B cell (primary cell): ENCODE measurements around the gene ARMH3. TPM values are rescaled to one million over a fixed set of nuclear protein-coding genes. Genes with fewer than 3 reads are reported as not detected.

Experiments
- ATAC-seq: fragments of 200-7000 bp; cut with Tn5 transposase; one replicate; pipeline ENCODE4 v1.10.0; 2021; ENCODE audit warnings: low read depth, mild to moderate bottlenecking, moderate number of reproducible peaks, moderate library complexity
- CTCF ChIA-PET: fragments of 350-600 bp; sonication (Branson Sonifier 250); formaldehyde crosslinking; loops from one replicate; lab custom pipeline; 2021; ENCODE audit warnings: antibody characterized with exemption, inconsistent platforms; lab: Charles Lee
- POLR2A ChIA-PET: fragments of 350-600 bp; sonication (Branson Sonifier 250); formaldehyde crosslinking; loops from one replicate; lab custom pipeline; 2021; ENCODE audit warnings: antibody characterized with exemption; lab: Charles Lee
- DNase-seq: peaks from one replicate; pipeline ENCODE4 v3.0.0; 2013
- H2AFZ ChIP-seq: 2 replicates; pipeline ENCODE4 v1.6.1; 2012; ENCODE audit warnings: mild to moderate bottlenecking, low read depth, low read length; ENCODE audit not compliant: insufficient read depth, poor library complexity, severe bottlenecking
- H3K27ac ChIP-seq, 2 donors: 1 replicate in 1 of 2; 2 replicates in 1 of 2; pipeline ENCODE4 v1.5.1; 2012 to 2013; ENCODE audit warnings: low read length in 2 of 2, mild to moderate bottlenecking in 2 of 2, moderate library complexity in 1 of 2
- H3K27me3 ChIP-seq, 4 experiments: fragments of 200-600 bp in 1 of 4; sonication (generic) in 1 of 4; replicated peaks in 1 of 4; 1 replicate in 2 of 4; 2 replicates in 2 of 4; pipeline versions ENCODE4 v1.6.1 to v1.7.0; 2013 to 2016; ENCODE audit warnings: low read length in 3 of 4, mild to moderate bottlenecking in 2 of 4, mixed read lengths in 1 of 4, moderate library complexity in 1 of 4; ENCODE audit not compliant: insufficient read depth in 4 of 4, control insufficient read depth in 3 of 4; ENCODE audit errors: control extremely low read depth in 1 of 4
- H3K36me3 ChIP-seq, 2 experiments: replicated peaks in 1 of 2; 1 replicate in 1 of 2; 2 replicates in 1 of 2; pipeline versions ENCODE4 v1.6.1 to v1.7.1; 2013; ENCODE audit warnings: low read length in 1 of 2; ENCODE audit not compliant: insufficient read depth in 2 of 2, control insufficient read depth in 1 of 2; ENCODE audit errors: control extremely low read depth in 1 of 2, extremely low read depth in 1 of 2
- H3K4me1 ChIP-seq, 2 donors: fragments of 200-600 bp in 1 of 2; sonication (generic) in 1 of 2; 1 replicate in 1 of 2; 2 replicates in 1 of 2; pipeline versions ENCODE4 v1.5.1 to v1.6.1; 2013 to 2017; ENCODE audit warnings: low read length in 2 of 2; ENCODE audit not compliant: control insufficient read depth in 2 of 2, insufficient read depth in 2 of 2
- H3K4me2 ChIP-seq: replicated peaks from 2 replicates; pipeline ENCODE3; 2012; ENCODE audit warnings: mild to moderate bottlenecking, low read depth, low read length; ENCODE audit not compliant: poor library complexity, severe bottlenecking
- H3K4me3 ChIP-seq, 5 experiments: fragments of 200-600 bp in 1 of 5; sonication (generic) in 1 of 5; 1 replicate in 3 of 5; 2 replicates in 2 of 5; pipeline versions ENCODE4 v1.5.1 to v1.7.0; 2011 to 2016; ENCODE audit warnings: low read length in 4 of 5, mild to moderate bottlenecking in 4 of 5, low read depth in 2 of 5, control low read depth in 1 of 5, moderate library complexity in 1 of 5; ENCODE audit not compliant: insufficient read depth in 1 of 5; ENCODE audit errors: control extremely low read depth in 1 of 5, extremely low read depth in 1 of 5
- H3K79me2 ChIP-seq: fragments of 200-600 bp; sonication (generic); one replicate; pipeline ENCODE4 v1.6.0; 2016; ENCODE audit warnings: low read length; ENCODE audit not compliant: control insufficient read depth, insufficient read depth
- H3K9ac ChIP-seq: fragments of 200-600 bp; sonication (generic); 2 replicates; pipeline ENCODE4 v1.6.1; 2017; ENCODE audit warnings: mild to moderate bottlenecking, low read length, moderate library complexity
- H3K9me3 ChIP-seq, 3 donors: one replicate each; pipeline versions ENCODE4 v1.6.1 to v1.7.1; 2013; ENCODE audit warnings: low read length in 2 of 3; ENCODE audit not compliant: control insufficient read depth in 2 of 3, insufficient read depth in 1 of 3; ENCODE audit errors: control extremely low read depth in 1 of 3
- H4K20me1 ChIP-seq: 2 replicates; pipeline ENCODE4 v1.6.0; 2012; ENCODE audit warnings: mild to moderate bottlenecking, low read length; ENCODE audit not compliant: insufficient read depth, control insufficient read depth, poor library complexity, severe bottlenecking
- H3K27ac Mint-ChIP-seq: one replicate; pipeline ENCODE4 v1.8.0; 2021; ENCODE audit warnings: mixed read lengths
- H3K27me3 Mint-ChIP-seq: one replicate; pipeline ENCODE4 v1.8.0; 2021; ENCODE audit warnings: mixed read lengths
- H3K4me1 Mint-ChIP-seq: one replicate; pipeline ENCODE4 v1.8.0; 2021; ENCODE audit warnings: mixed read lengths
- H3K4me3 Mint-ChIP-seq: one replicate; pipeline ENCODE4 v1.8.0; 2021; ENCODE audit warnings: mixed read lengths
- H3K9me3 Mint-ChIP-seq: one replicate; pipeline ENCODE4 v1.8.0; 2022; ENCODE audit warnings: mixed read lengths; ENCODE audit not compliant: insufficient read depth
- CTCF ChIP-seq: fragments of 200-600 bp; IDR thresholded peaks from one replicate; pipeline ENCODE4 v1.8.0; 2022; ENCODE audit warnings: antibody characterized with exemption, mild to moderate bottlenecking
- EZH2 ChIP-seq: IDR thresholded peaks from 2 replicates; pipeline ENCODE4 v1.6.1; 2012; ENCODE audit warnings: borderline replicate concordance, low read depth, mild to moderate bottlenecking, moderate library complexity, low read length; ENCODE audit not compliant: insufficient read depth, poor library complexity, severe bottlenecking
- WGBS: methylation state at CpG from one replicate; pipeline ENCODE4 v1.1.5; 2013; ENCODE audit warnings: missing lambda C conversion rate; ENCODE audit not compliant: insufficient coverage; 5-methylcytosine and 5-hydroxymethylcytosine counted together
- intact Hi-C: fragments of 100-400 bp; cut with micrococcal nuclease; formaldehyde crosslinking; loops from one replicate; pipeline ENCODE4 v1.10.0; 2022
- polyA plus RNA-seq: library from polyadenylated mRNA; depleted of rRNA; stranded (reverse); fragments of >200 nt; gene quantifications from 2 replicates; pipeline ENCODE4 v1.2.3, GENCODE V29; 2012
- total RNA-seq, 2 donors: library from RNA; stranded (reverse); fragments of 120-200 nt in 1 of 2; gene quantifications; 1 replicate in 1 of 2; 2 replicates in 1 of 2; pipeline versions ENCODE4 v1.2.3 to v1.2.4, GENCODE V29; 2013 to 2022

Gene ARMH3
- total and polyA plus RNA-seq, 2 donors (not counting 1 experiment from before 2014, with no cell fraction given), result 33.4 to 40.7 TPM

DNA sequence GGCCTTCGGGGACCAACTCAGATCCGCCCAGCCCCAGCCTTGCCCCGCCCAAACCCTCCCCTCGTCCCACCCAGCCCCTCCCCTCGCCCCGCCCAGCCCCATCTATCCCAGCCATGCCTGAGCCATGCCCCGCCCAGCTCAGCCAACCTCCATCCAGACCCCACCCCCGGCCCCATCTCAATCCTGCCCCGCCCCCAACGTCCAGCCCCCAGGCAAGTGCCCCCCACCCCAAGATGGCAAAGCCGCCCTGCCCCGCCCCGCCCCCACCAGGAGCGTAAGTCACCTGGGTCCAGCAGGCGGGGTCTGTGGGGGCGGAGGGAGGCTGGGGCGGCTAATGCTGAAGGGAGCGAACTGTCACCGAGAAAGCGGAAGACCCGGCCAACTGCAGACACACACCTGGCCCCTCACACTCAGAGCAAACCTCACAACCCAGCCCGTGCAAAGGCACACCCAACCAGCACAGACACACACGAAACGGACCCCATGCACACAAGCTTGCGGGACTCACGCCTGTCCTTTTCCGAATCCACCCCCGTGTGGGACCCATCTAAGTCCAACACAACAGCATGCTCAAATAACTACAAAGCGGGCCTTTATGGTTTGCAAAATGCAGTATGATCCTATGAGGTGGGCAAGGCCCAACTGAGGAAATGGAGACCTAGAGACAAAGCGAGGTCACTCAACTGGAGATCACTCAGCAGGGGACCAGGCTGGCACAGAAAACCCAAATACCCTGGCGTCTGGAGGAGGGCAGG, 226.2 kb downstream of the ARMH3 start:
- Histone ChIP-seq H3K9ac (peak overlapping the region; percentile 63), H3K79me2 (peaks cover 31% of the 10 kb centered on the region), H4K20me1 (peaks cover 26% of the 10 kb centered on the region), H3K4me1 (peaks cover 30 to 50% of the 10 kb centered on the region in 2 donors), H3K27me3 (no peaks in the 10 kb centered on the region), H3K4me2 (peak overlapping the region; percentile 91), H3K9me3 (no peaks in the 10 kb centered on the region), H3K36me3 (peaks cover 1 to 14% of the 10 kb centered on the region in 2 experiments), H3K4me3 (peak overlapping the region; percentile 3 to 72 (median 58)), H2AFZ (peak overlapping the region; percentile 77), H3K27ac (peak overlapping the region; percentile 89 to 96)
- H3K4me3 Mint-ChIP-seq, result peak overlapping the region; percentile 94
- H3K9me3 Mint-ChIP-seq, result no peaks in the 10 kb centered on the region
- WGBS, result 1% methylated on average over 15 of the region's 31 CpGs
- intact Hi-C loops, result loop anchor here (1.0 to 5.0 kb wide), 4 partner anchors 11 to 818 kb away; partner anchors contain the start of genes ACTR1A, OGA and SUFU
- H3K27me3 Mint-ChIP-seq, result no peaks in the 10 kb centered on the region
- H3K27ac Mint-ChIP-seq, result peak overlapping the region; percentile 99
- DNase-seq, result peak; percentile 94
- ATAC-seq, result peak; percentile 39
- CTCF ChIA-PET, result interaction anchor here (1.0 to 6.4 kb wide), 3 partner anchors 12 to 243 kb away, joined by 3 to 51 read pairs (median 3); partner anchors contain the start of gene KCNIP2
- peaks cover 40% of the 10 kb centered on the region for H3K4me1 Mint-ChIP-seq
- TF ChIP-seq EZH2 (no peak), CTCF (no peak)
- POLR2A ChIA-PET, result interaction anchor here (0.6 to 7.1 kb wide), 8 partner anchors 8 to 606 kb away, joined by 3 to 102 read pairs (median 5); partner anchors contain the start of genes KCNIP2 and OGA
